ENCODE results near the gene WWC2.

GRCh38 chr4:183255487-183255886, 156.4 kb downstream of the WWC2 start:
- no peak for TF ChIP-seq EZH2 (IDR thresholded peaks at IDR 0.05; ENCODE audit: borderline replicate concordance, low read depth, low read length, severe bottlenecking)
- no peak for TF ChIP-seq MYC (IDR thresholded peaks at IDR 0.05; ENCODE audit: low read depth, low read length)
- no peak for TF ChIP-seq CTCF (IDR thresholded peaks at IDR 0.05; ENCODE audit: extremely low read depth in 1 of 2, insufficient read depth in 1 of 2, low read depth in 1 of 2, low read length in 2 of 2)
- TF ChIP-seq POLR2AphosphoS5 (IDR thresholded peaks at IDR 0.05; ENCODE audit: insufficient read depth, low read depth, low read length), result no peak
- TF ChIP-seq, protein P1, sequence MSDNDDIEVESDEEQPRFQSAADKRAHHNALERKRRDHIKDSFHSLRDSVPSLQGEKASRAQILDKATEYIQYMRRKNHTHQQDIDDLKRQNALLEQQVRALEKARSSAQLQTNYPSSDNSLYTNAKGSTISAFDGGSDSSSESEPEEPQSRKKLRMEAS (IDR thresholded peaks at IDR 0.05; ENCODE audit: insufficient read depth, insufficient read length), result no peak

All from endothelial cell of umbilical vein (primary cell).